Astrocyte (in vitro differentiated cells and primary cell): ENCODE measurements around the gene PSMA7. TPM values are rescaled to one million over a fixed set of nuclear protein-coding genes. Genes with fewer than 3 reads are reported as not detected.
A peak's percentile ranks its signal among the peaks of the same experiment; 100 is the strongest.

Experiments used
- DNase-seq: peaks from one replicate; pipeline ENCODE4 v3.0.0-alpha.2; 2010; ENCODE audit warnings: low read depth
- FAIRE-seq: peaks from 2 replicates; lab custom pipeline; 2011; peaks lifted over from hg19 to GRCh38; lab: Jason Lieb, UNC
- H2AFZ ChIP-seq: 2 replicates; pipeline ENCODE4 v1.6.0; 2012; ENCODE audit warnings: low read depth, low read length, inconsistent platforms
- H3K27ac ChIP-seq: 2 replicates; pipeline ENCODE4 v1.5.1; 2011; ENCODE audit warnings: low read depth, low read length, inconsistent platforms
- H3K27me3 ChIP-seq: 2 replicates; pipeline ENCODE4 v1.6.0; 2011; ENCODE audit warnings: low read length, inconsistent platforms; ENCODE audit not compliant: insufficient read depth
- H3K36me3 ChIP-seq: 2 replicates; pipeline ENCODE4 v1.5.1; 2011; ENCODE audit warnings: low read length, inconsistent platforms; ENCODE audit not compliant: insufficient read depth
- H3K4me1 ChIP-seq: 2 replicates; pipeline ENCODE4 v1.5.1; 2011; ENCODE audit warnings: low read length, inconsistent platforms; ENCODE audit not compliant: insufficient read depth
- H3K4me2 ChIP-seq: 2 replicates; pipeline ENCODE4 v1.6.0; 2012; ENCODE audit warnings: low read length, inconsistent platforms
- H3K4me3 ChIP-seq: 2 replicates; pipeline ENCODE4 v1.5.1; 2011; ENCODE audit warnings: low read depth, mild to moderate bottlenecking, low read length, inconsistent platforms; ENCODE audit not compliant: insufficient read depth
- H3K79me2 ChIP-seq: 2 replicates; pipeline ENCODE4 v1.6.0; 2012; ENCODE audit warnings: mild to moderate bottlenecking, low read length, inconsistent platforms; ENCODE audit not compliant: insufficient read depth
- H3K9ac ChIP-seq: 2 replicates; pipeline ENCODE4 v1.6.0; 2012; ENCODE audit warnings: mild to moderate bottlenecking, low read length, inconsistent platforms
- H3K9me3 ChIP-seq: 2 replicates; pipeline ENCODE4 v1.5.1; 2012; ENCODE audit warnings: low read depth, mild to moderate bottlenecking, low read length, inconsistent platforms; ENCODE audit not compliant: insufficient read depth
- H4K20me1 ChIP-seq: 2 replicates; pipeline ENCODE4 v1.6.0; 2012; ENCODE audit warnings: low read length, inconsistent platforms; ENCODE audit not compliant: insufficient read depth
- H3K27ac Mint-ChIP-seq: one replicate; pipeline ENCODE4 v1.8.0; 2021; ENCODE audit warnings: mild to moderate bottlenecking, mixed read lengths; ENCODE audit not compliant: unreplicated experiment
- H3K27me3 Mint-ChIP-seq: one replicate; pipeline ENCODE4 v1.8.0; 2021; ENCODE audit warnings: low read depth, mixed read lengths; ENCODE audit not compliant: unreplicated experiment
- H3K36me3 Mint-ChIP-seq: one replicate; pipeline ENCODE4 v1.8.0; 2021; ENCODE audit warnings: low read depth, mixed read lengths; ENCODE audit not compliant: unreplicated experiment
- H3K4me1 Mint-ChIP-seq: one replicate; pipeline ENCODE4 v1.8.0; 2021; ENCODE audit warnings: low read depth, mixed read lengths; ENCODE audit not compliant: unreplicated experiment
- H3K4me3 Mint-ChIP-seq: one replicate; pipeline ENCODE4 v1.8.0; 2021; ENCODE audit warnings: mild to moderate bottlenecking, moderate library complexity, mixed read lengths; ENCODE audit not compliant: unreplicated experiment
- H3K9me3 Mint-ChIP-seq: one replicate; pipeline ENCODE4 v1.8.0; 2021; ENCODE audit warnings: mild to moderate bottlenecking, mixed read lengths; ENCODE audit not compliant: unreplicated experiment
- EZH2 ChIP-seq: IDR thresholded peaks from 2 replicates; pipeline ENCODE4 v1.6.1; 2012; ENCODE audit warnings: mild to moderate bottlenecking, low read length, inconsistent platforms; ENCODE audit not compliant: insufficient read depth
- total RNA-seq: library from RNA; stranded (reverse); gene quantifications from 2 replicates; pipeline ENCODE4 v1.2.1, GENCODE V29; 2021
- TF ChIP-seq, protein P1 (sequence below): IDR thresholded peaks from 2 replicates; pipeline ENCODE4 v1.5.1; 2011; ENCODE audit warnings: low read depth, mild to moderate bottlenecking, inconsistent platforms, low read length, moderate library complexity; ENCODE audit not compliant: insufficient read depth

Gene PSMA7
- total RNA-seq, 1 donor from 2014 or later = 324 TPM

DNA sequence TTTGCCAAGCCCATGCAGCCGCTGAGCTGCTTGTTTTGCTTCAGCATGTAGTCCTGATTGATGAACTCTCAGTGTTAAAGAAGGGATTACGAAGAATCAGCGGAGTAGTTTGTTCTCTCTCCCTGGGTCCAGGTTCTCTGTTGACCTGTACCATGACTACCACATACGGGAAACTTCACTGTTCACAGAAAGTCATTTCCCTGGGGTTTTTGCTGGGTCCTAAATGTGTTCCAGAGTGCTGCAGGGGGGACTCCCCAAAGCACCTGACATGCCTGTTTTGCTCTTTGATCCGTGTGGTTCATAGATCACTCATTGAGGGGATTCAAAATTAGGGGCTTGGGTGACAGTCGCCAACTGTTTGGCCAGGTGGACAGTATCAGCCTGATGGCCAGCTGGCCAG is 15.4 kb downstream of the PSMA7 start:
- no peaks in the 10 kb centered on the region for H3K9me3 ChIP-seq
- H3K27ac ChIP-seq = no peak overlapping the region
- H3K36me3 ChIP-seq = peaks cover 48% of the 10 kb centered on the region
- FAIRE-seq (no peak), DNase-seq (no peak)
- H3K4me2 ChIP-seq = no peak overlapping the region
- peaks cover 3% of the 10 kb centered on the region for H3K4me1 Mint-ChIP-seq
- TF ChIP-seq EZH2 = no peak
- TF ChIP-seq, protein P1, sequence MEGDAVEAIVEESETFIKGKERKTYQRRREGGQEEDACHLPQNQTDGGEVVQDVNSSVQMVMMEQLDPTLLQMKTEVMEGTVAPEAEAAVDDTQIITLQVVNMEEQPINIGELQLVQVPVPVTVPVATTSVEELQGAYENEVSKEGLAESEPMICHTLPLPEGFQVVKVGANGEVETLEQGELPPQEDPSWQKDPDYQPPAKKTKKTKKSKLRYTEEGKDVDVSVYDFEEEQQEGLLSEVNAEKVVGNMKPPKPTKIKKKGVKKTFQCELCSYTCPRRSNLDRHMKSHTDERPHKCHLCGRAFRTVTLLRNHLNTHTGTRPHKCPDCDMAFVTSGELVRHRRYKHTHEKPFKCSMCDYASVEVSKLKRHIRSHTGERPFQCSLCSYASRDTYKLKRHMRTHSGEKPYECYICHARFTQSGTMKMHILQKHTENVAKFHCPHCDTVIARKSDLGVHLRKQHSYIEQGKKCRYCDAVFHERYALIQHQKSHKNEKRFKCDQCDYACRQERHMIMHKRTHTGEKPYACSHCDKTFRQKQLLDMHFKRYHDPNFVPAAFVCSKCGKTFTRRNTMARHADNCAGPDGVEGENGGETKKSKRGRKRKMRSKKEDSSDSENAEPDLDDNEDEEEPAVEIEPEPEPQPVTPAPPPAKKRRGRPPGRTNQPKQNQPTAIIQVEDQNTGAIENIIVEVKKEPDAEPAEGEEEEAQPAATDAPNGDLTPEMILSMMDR = no peak
- H2AFZ ChIP-seq = no peak overlapping the region
- H3K4me3 ChIP-seq = no peak overlapping the region
- no peak overlapping the region for H3K4me3 Mint-ChIP-seq
- no peaks in the 10 kb centered on the region for H3K9me3 Mint-ChIP-seq
- H3K27ac Mint-ChIP-seq = no peak overlapping the region
- no peaks in the 10 kb centered on the region for H3K27me3 Mint-ChIP-seq
- peaks cover 31% of the 10 kb centered on the region for H3K36me3 Mint-ChIP-seq
- peaks cover 9% of the 10 kb centered on the region for H3K4me1 ChIP-seq
- H4K20me1 ChIP-seq = peaks cover 83% of the 10 kb centered on the region
- no peaks in the 10 kb centered on the region for H3K27me3 ChIP-seq
- H3K9ac ChIP-seq = no peak overlapping the region
- H3K79me2 ChIP-seq = peaks cover 44% of the 10 kb centered on the region

DNA sequence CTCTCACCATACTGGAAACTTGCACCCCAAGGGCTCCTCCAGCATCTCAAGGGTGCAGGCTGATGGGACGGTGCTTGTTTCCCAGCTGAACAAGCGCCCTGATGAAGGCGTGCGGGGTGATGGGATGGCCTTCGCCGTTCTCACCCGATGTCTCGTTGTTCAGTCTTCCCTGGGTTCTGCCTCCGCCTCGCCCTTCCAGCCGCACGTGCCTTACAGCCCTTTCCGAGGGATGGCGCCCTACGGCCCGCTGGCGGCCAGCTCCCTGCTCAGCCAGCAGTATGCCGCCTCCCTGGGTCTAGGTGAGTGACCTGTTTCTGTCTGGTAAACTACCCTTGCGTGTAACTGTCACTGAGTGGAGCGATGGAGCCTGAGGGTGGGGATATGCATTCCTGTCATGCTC is 17.1 kb downstream of the PSMA7 start:
- H3K9me3 ChIP-seq = no peaks in the 10 kb centered on the region
- Mint-ChIP-seq H3K4me3 (no peak overlapping the region), H3K27me3 (no peaks in the 10 kb centered on the region), H3K9me3 (no peaks in the 10 kb centered on the region), H3K36me3 (peaks cover 21% of the 10 kb centered on the region), H3K27ac (no peak overlapping the region), H3K4me1 (peaks cover 3% of the 10 kb centered on the region)
- no peak overlapping the region for H3K27ac ChIP-seq
- H2AFZ ChIP-seq = no peak overlapping the region
- H3K79me2 ChIP-seq = peaks cover 35% of the 10 kb centered on the region
- DNase-seq (no peak), FAIRE-seq (no peak)
- H3K27me3 ChIP-seq = no peaks in the 10 kb centered on the region
- H4K20me1 ChIP-seq = peaks cover 69% of the 10 kb centered on the region
- TF ChIP-seq, protein P1 = no peak
- no peak for TF ChIP-seq EZH2
- H3K4me3 ChIP-seq = no peak overlapping the region
- H3K9ac ChIP-seq = no peak overlapping the region
- peaks cover 40% of the 10 kb centered on the region for H3K36me3 ChIP-seq
- peaks cover 9% of the 10 kb centered on the region for H3K4me1 ChIP-seq
- H3K4me2 ChIP-seq = no peak overlapping the region

DNA sequence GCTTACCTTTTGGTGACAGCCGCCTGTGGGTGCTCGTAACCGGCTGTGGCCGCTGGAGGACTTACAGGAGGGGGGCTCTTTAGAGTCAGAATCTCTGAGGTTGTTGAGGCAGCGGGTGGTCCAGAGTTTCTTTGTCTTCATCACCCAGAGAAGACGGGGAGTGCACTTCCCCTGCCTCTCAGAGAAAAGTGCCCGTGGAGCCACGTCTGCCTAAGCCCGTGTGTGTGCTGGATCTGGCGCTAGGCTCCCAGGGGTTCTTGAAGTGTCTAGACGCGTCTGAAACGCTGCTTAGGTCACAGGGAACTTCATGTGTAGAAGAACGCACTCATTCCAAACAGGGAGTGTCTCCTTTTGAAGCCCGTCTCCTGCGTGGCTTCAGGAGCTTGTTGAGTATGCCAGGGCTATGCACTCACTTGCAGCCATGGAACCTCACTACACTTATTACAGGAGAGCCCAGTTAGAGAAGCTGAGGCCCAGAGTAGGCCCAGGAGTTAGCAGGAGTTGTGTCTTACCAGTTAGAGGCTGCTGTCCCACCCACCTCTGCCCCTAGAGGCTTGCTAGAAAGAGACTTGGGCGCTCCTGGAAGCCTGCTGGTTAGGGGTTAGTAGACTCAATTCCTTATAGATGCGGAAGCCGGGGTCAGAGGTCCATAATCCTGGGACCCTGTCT is 19.6 kb downstream of the PSMA7 start:
- peak overlapping the region; percentile 88 for H3K4me2 ChIP-seq
- H3K27me3 ChIP-seq = peaks cover 3% of the 10 kb centered on the region
- peaks cover 14% of the 10 kb centered on the region for H3K27me3 Mint-ChIP-seq
- no peaks in the 10 kb centered on the region for H3K9me3 ChIP-seq
- H3K4me1 Mint-ChIP-seq = peaks cover 3% of the 10 kb centered on the region
- H3K36me3 Mint-ChIP-seq = peaks cover 14% of the 10 kb centered on the region
- H3K9ac ChIP-seq = peak overlapping the region; percentile 79
- peak overlapping the region; percentile 89 for H3K4me3 Mint-ChIP-seq
- peaks cover 9% of the 10 kb centered on the region for H3K4me1 ChIP-seq
- DNase-seq (peak; percentile 63), FAIRE-seq (no peak)
- peak overlapping the region; percentile 60 for H3K4me3 ChIP-seq
- peak overlapping the region; percentile 21 for H3K27ac ChIP-seq
- peaks cover 54% of the 10 kb centered on the region for H4K20me1 ChIP-seq
- no peaks in the 10 kb centered on the region for H3K9me3 Mint-ChIP-seq
- peak overlapping the region; percentile 13 for H2AFZ ChIP-seq
- peak overlapping the region; percentile 83 for H3K27ac Mint-ChIP-seq
- H3K79me2 ChIP-seq = peaks cover 34% of the 10 kb centered on the region
- TF ChIP-seq, protein P1 = no peak
- no peak for TF ChIP-seq EZH2
- peaks cover 29% of the 10 kb centered on the region for H3K36me3 ChIP-seq
